ENCODE measurements around the gene STAT4.
"Not testable (repeated sequence)": the region's sequence is repeated elsewhere in the genome, so short reads cannot be mapped to it uniquely, and the experiment has no call there.

The STAT4 gene

DNA sequence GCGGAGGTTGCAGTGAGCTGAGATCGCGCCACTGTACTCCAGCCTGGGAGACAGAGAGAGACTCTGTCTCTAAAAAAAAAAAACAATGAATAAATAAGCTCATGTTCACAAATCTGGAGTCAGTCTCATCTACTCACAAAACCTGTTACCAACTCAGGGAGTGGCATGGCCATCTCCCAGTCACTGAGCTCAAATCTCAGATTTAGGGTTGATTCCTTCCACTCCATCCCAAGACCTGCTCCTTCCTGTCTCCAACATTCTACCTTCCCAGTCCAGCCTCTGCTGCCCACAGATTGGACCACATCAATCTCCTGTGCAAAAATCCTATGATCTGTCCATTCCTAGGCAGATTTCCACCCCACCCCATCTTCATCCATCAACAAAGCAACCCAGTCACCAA is 138.4 kb downstream of the STAT4 start:
- no peak for DNase-seq

GRCh38 chr2:191010887-191011885 is 139.6 kb downstream of the STAT4 start:
- no peak for DNase-seq

DNA sequence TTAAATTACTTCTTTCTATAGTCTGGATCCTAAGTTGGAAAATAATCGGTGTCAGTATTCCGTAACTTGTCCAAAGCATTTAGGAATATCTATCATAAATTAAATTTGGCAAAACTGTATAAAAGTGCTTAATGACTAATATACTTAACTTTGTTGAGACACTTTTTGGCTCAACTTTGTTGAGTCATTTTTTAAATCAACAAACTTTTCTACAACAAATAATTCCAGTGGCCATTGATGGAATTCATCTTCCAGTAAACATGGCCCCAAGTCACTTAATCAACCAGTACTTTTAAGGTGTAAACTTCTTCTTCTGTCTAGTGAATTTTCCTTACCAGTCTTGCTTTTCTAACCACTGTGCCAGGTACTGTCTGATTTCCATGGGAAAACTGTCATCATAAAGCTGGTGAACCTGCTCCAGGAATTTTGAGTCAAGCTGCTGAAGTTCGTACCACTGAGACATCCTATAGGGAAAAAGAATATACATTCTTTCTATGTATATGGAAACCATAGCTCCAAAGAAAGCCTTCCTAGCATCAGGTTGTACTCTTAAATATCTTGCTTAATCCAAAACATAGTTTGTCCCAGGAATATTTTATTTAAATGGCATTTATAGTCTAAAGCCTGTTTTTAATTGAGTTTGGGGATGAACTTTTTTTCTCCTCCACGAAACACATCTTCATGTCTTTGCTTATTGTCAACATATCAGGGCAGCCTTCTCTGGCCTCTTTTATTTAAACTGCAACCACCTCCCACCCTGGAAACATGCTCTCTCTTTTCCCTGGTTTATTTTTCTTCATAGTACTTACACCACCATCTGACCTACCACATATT is 141.0 kb downstream of the STAT4 start:
- DNase-seq: no peak

DNA sequence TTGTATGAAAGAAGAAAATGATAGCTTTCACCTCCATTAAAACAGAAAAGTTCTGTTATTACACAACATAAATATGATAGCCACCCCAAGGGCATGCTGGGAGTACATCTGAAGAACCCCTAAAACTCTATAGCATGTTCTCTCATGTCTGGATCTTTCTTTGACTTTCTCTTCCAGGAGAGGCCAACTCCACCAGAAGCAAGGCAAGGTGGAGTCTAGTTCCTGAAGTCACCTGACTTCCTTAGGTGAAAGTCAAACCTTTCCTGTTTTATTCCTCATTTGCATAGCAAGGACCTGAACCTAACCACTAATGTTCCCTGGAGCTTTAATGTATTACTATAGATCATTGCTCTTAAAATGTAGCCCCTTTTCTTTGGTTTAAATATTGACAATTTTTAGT is 142.5 kb downstream of the STAT4 start:
- DNase-seq: no peak

DNA sequence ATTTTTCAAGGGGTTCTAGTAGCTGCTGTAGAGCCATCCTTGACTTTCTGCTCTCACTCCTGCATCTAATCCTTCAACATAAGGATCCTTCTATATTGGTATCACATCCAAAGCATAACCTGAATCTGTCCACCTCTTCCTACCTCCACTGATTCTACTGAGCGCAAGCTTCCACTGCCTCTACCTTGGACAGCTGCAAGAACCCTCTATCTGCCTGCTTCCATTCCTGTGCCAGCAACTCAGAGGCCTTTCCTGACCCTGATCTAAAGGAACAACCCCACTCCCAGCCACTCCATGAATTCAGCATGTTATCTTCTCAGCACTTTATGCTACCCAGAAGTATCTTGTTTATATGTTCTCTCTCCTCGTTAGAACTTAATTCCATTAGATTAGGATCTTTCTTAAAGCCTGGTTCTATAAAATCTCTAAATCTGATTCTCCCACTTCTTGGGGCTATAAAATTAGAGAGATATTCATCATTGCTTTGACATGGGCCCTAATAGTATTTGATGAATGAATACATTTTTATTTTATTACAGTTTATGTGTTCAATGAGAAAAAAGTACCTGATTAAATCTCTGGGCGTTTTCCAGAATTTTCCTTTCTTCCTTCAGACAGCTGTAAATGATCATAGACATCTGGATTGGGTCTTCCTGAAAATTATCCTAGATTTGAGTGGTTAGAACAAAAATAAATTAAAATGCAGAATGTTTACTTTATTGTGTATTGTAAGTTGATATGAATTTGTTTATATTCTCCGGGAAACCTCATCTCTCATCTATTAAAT is 143.6 kb downstream of the STAT4 start:
- DNase-seq: no peak

GRCh38 chr2:191006297-191006696 is 144.5 kb downstream of the STAT4 start:
- DNase-seq: no peak

DNA sequence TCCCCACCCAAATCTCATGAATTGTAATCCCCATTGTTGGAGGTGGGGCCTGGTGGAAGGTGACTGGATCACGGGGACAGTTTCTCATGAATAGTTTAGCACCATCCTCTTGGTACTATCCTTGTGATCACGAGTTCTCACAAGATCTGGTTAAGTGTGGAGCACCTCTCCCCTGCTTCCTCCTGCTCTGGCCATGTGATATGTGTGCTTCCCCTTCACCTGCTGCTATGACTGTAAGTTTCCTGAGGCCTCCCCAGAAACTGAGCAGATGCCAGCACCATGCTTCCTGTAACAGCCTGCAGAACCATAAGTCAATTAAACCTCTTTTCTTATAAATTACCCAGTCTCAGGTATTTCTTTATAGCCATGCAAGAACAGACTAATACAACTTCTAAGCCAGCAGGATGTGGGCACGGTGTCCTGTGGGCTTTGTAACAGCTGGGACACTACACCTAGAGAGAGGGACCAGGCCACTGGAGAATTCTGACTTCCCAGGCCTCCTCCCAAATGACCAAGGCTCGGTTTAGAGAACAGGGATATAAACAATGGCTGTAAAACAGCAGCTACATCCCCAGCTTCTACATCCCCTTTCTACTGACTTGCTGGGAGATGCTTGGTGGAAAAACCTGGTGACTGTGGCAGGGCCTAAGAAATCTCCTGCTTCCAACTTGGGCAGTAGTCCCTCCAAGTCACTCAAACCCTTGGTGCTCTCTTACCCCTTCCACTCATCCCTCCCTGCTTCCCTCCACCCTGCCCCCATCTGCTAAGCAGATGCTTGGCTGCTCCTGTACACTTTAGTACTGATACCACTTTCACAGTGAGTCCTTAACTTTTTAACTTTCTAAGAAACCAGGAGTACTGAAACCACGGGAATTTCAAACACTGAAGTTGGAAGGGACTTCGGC is 147.1 kb downstream of the STAT4 start:
- DNase-seq: no peak

DNA sequence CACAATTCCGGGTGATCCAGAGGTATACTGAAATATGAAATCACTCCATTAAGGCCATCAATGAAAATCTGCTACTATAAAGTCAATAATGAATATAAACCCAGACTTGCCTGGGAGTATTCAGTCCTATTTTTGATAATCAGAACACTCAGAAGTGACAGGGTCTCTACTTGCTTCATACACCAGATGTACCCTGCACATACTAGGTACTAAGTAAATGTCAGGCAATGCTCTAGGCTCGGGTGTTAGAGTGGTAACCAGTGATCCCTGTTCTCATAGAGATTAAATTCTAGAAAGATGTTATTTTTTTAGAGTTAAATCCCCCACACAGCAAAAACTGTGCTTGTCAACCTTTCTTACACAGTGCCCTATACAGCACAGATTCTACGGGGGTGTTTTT is 149.2 kb downstream of the STAT4 start:
- DNase-seq: no peak

- no peak for DNase-seq
These were observed 149.8 kb downstream of the STAT4 start for GRCh38 chr2:191001032-191001431.

GRCh38 chr2:190999949-191000665 is 150.7 kb downstream of the STAT4 start:
- DNase-seq: no peak

- DNase-seq: no peak
These were observed 151.7 kb downstream of the STAT4 start for GRCh38 chr2:190999058-190999457.

GRCh38 chr2:190997526-190998113 is 153.2 kb downstream of the STAT4 start:
- DNase-seq: no peak

DNA sequence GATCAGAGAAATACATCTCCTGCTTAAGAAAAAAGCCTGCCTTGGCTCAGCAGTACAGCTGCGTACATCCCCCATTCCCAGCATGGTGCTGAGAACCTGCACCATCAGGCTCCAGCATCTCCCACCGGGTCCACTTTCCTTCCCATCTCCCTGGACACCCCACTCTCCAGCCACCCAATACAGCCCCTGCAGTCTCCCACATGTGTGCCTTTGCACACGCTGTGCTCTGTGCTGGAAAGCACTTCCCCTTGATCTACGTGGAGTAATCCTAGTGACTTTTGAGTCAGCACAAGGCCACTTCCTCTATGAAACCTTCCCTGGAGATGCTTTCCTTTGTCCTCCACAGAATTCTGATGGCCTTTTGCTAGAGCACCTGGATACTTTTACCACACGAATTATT is 153.8 kb downstream of the STAT4 start:
- no peak for DNase-seq

GRCh38 chr2:190996338-190996946 is 154.4 kb downstream of the STAT4 start:
- no peak for DNase-seq

GRCh38 chr2:190995315-190995714 is 155.5 kb downstream of the STAT4 start:
- not testable (repeated sequence) for DNase-seq

DNA sequence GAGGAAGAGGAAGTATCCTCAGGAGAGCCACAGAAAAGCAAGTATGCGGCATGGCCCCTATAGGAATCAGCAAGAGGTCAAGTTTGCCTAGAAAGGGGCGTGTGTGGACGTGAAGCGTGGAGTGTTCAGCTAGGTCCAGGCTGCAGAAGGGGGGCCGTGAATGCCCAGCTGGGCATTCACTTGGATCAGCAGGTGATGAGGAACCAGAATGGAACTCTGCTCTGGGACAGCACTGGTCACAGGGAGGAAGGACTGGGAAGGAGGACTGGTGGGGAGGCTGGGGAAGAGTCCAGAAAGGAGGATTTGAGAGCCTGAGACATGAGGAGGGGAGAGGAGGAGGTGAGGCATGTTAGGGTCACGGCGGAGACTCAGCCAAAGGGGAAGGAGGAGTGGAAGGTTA is 156.6 kb downstream of the STAT4 start:
- DNase-seq: no peak

DNA sequence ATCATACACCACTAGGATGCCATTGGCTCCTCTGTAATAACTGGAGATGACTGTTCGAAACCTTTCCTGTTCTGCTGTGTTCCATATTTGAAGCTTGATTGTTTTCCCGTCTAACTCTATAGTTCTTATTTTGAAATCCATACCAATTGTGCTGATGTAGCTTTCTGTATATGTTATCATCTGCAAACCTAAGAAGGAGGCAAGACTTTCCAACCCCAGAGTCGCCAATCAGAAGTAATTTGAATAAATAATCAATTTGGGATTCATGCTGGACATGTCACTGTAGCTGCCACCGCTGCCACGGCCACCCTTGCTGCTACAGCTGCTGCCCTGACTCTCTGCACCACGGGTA is 157.5 kb downstream of the STAT4 start:
- DNase-seq: no peak

DNA sequence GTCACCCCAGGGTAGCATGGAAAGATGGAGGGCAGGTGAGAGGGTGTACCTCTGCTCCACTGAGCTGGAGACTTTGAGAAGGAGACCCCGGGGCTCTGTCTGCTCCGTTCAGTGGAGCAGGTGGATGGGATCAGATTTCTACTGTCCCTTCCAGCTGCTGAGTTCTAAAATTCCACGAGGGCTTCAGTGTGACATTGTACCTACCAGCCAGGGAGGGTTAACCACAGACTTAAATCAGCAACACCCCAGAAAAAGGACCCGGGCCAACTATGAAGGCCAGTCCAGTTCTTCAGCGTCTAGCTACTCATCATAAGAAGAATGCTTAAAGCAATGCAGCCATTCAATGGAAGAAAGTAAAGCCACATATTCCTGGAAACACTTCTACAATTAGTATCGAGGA is 160.7 kb downstream of the STAT4 start:
- no peak for DNase-seq

DNA sequence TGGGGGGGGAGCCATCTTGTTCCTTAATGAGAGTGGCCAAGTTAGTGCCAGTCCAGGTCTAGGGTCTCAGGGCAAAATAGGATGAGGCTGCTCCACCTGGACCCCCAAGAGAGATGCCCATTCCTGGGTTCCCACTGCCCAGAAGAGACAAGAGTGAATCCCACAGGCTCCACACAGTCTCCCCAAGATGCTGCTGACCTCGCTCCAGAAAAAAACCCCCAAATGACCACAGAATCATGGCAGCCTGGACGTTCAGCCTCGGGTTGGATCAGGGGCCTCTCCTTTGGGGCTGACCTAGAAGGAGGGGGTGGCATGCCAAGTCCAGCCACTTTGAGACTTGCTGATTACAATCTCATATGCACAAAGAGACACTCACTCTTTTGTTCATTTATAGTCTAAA is 161.9 kb downstream of the STAT4 start:
- no peak for DNase-seq

- DNase-seq: no peak
These were observed 162.9 kb downstream of the STAT4 start for GRCh38 chr2:190987938-190988337.

DNA sequence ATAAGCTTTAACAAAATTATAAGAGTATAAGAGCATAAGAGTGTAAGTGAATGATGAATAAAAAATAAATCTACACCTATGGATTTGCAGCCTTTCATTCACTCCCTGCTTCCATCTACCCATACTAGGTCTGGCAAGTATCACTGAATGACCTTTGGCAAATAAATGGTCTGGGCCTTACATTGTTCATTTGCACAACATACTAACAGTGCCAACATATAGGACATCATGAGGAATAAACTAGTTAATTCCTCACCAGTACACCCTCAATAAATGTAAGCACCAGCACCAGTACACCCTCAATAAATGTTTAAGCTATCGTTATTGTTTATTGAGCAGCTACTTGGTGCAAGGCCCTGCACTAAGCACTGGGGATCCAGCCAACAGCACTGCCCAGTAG is 163.7 kb downstream of the STAT4 start:
- no peak for DNase-seq

All from NCI-H1436 (cell line).